SIG-M5 (cell line): ENCODE results near the gene CELF2.

Experiments
- DNase-seq: peaks from one replicate; lab custom pipeline; 2025; lab: John Stamatoyannopoulos, UW

Gene CELF2

GRCh38 chr10:11225935-11226334 is 208.3 kb downstream of the CELF2 start:
- DNase-seq = peak; percentile 87

- DNase-seq = no peak
These were observed 209.4 kb downstream of the CELF2 start for GRCh38 chr10:11227103-11227502.

DNA sequence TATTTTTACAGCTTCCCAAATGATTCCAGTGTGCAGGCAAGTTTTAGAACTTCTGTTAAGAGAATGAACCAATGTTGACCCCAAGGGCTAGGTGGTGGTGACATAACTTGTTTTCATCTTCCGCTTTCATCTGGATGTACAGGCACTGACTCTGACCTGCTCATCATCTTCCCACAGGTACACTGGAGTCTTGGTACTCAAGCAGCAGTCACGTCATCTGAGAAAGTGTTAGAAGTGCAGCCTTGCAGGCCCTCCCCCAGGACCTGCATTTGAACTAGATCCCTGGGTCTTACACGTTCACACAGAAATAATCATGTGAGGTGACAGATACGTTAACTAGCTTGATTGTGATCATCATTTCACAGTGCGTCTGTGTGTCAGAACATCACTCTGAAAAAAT is 212.2 kb downstream of the CELF2 start:
- no peak for DNase-seq

GRCh38 chr10:11230498-11231167 is 213.0 kb downstream of the CELF2 start:
- DNase-seq = no peak

DNA sequence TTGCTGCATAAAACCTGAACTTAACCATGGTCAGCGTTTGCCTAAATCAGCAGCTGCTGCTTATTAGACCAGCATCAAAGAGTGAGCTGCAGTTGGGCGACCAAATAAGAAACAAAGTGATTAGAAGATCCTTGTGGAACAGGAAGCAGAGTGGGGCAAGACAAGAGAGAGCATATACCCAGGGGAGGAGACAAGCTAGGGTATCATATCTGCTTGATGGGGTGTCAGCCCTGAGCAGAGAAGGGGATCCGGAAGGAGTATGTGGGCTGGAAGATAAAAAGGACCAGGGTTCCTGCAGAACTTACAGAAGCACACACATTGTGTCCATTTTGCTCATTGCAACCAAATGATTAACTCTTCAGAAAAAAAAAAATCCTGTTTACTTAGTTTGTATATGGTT is 213.6 kb downstream of the CELF2 start:
- DNase-seq = no peak

GRCh38 chr10:11232222-11232961 is 214.7 kb downstream of the CELF2 start:
- no peak for DNase-seq

DNA sequence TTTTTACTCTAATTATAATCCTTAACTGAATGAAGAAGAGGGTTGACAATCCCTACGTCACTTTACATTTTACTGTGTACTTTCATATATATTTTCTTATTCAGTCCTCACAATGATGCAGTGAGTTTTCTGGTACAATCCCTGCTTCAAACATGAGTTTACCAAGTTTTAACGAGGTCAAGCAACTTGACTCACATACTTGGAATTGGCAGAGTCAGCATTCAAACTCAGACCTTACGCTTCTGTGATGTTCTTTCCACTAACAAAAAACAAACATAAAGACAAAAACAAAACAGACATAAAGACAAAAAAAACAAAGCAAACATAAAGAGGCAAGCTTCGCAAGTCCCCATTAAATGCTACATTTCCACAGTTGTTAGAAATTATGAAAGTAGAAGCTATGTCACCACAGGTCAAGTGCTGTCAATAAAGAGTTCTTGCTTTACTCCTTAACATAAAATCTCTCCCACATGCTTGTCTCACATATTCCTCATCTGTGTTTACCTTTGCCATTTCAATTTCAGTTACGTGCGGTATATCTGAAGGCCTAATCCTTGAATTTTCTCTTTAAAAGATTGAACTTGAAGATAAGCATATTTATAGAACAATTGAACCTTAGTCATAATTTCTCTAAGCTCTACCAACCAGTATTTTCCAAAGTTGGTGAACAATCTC is 217.3 kb downstream of the CELF2 start:
- DNase-seq = no peak

DNA sequence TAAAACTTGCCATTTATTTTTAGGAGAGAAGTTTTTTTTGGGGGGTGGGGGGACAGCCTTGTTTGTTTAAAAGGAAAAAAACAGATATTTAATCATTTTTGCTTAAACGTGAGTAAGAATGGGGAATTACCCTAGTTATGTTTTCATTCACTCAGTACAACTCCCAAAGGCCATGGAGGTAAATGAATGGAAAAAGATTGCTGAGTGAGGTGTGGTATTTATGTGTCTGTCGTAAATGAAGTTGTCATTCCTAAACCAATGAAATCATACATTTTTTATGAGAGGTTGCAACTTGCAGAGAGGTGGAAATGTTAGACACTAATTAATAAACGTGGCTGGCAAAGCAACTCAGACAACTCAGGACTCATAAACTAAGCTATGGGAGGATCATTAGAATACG is 218.1 kb downstream of the CELF2 start:
- no peak for DNase-seq

GRCh38 chr10:11236234-11236633 is 218.6 kb downstream of the CELF2 start:
- DNase-seq = no peak

- DNase-seq = no peak
These were observed 219.9 kb downstream of the CELF2 start for GRCh38 chr10:11237571-11237970.

DNA sequence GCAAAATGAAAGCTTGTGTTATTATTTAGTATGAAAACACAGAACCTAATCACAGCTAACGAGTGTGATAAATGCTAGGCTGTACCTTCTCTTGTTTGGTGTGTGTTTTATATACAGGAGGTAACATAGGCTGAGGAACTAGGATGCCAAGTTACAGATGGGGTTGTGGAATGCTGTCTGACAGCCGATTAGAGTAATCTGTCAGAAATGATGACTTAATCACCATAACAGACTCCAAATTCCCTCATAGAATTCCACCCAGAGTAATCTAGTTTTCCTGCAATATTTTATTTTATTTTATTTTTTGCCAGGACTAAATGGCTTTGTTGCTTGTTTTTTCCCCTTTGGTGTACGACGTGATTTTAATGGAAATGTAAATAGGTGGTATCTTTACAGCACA is 221.2 kb downstream of the CELF2 start:
- no peak for DNase-seq

DNA sequence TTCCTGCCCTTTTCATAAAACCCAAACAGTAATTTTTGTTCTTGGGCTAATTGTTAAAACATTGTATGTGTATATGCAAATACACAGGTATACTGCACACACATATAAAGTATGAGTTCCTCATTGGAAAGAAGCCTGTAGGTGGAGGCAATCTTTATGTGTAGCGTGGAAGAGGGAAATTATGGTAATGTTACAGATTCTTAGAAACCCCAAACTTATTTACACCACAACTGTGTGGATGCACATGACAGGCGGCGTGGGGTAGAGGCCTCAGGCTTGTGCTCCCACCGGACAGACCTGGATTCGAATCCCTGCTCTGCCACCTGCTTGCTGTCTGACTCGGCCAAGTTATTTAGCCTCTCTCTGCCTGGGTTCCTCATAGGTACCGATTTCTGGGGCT is 223.0 kb downstream of the CELF2 start:
- DNase-seq = no peak

GRCh38 chr10:11242443-11243387 is 225.0 kb downstream of the CELF2 start:
- DNase-seq = no peak

- DNase-seq = no peak
These were observed 226.0 kb downstream of the CELF2 start for GRCh38 chr10:11243425-11244222.

DNA sequence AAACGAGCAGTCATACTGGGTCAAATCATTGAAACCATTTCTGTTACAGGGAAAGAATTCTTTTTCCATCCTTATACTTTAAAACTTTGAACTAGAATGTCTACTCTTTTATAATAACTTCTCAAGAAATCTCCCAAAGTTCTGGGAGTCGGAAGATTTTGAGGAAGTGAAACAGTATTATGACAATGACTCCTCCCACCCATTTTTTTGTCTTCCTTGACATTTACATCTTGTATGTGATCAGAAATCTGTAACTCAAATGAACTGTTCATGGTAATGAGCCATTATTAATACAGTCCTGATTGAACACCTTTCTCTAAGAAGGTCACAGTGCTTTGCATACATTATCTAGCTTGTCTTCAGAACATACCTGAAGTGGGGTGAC is 227.4 kb downstream of the CELF2 start:
- DNase-seq = no peak

DNA sequence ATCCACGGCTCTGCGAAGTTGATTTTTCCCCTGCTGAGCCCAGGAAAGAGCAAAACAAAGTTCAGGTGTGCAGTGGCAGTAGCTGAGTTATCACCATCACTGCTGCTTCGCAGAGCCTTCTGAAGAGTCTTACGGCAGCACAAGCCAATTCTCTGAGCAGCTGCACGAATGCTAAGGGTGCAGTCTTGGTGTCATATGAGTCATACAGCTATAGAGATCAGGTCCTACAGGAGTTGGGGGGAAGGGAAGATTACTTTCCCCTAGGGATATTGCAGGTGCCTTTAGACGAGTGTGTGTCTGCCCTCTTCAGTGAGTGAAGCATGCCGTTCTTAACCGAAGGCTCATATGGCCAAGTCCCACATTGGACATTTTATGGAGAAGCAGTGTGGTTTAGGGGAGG is 227.8 kb downstream of the CELF2 start:
- no peak for DNase-seq

DNA sequence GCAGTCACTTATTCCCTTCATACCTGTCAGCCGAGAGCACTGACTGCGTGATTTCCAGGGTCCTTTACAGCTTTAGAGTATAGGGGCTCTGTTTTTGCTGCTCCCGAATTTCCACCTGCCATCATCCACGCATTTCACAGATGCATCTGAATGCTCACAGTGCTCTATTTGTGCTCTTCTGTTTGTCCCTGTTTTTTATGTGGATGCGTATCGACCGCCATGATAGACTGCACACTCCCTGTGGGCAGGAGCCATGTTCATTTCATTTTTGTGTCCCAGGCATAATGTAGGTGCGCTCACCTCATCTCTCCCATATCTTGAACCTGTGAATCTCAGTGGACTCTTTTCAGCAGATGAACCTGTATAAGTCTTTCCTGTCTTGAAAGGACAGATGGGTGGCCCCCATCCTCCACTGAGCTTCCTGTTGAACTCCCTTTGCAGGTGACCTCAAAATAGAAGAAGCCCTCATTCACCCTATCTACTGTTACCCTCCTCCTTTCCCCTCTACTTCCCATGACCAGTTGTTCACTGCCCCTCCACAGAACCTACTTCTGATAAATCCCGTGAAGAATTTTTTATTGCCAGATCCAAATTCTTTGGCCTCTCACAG is 228.4 kb downstream of the CELF2 start:
- DNase-seq = no peak

- DNase-seq = no peak
These were observed 229.2 kb downstream of the CELF2 start for GRCh38 chr10:11246752-11247467.

DNA sequence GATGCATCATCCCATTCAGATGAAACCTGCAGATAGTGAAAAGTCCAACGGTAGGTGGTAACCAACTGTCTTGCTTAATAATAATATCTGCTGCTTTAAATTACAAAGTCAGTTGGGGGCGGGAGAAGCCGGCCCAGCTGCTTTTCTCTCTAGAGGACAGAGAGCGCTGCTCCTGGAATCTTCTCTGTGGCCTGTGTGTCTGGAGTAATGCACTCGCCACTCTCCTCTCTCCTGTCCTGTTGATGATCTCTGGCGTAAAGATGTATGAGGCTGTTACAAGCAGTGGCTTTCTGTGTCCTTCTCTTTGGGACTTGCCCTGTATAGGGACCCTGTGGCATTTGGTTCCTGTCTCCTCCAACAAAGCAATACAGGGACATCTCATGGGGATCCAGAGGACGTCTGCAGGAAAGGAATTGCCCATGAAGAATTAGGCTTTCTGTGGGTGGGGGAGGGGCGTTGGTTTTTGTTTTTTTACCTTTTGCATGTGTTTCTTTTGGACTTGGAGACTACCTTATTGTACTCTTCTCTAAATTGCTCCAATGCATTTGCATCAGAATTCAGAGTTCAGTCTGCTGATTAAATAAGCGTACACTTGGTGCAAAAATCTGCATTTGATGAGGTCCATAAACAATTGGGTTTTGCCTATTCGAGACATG is 231.6 kb downstream of the CELF2 start:
- no peak for DNase-seq

- DNase-seq = no peak
These were observed 232.1 kb downstream of the CELF2 start for GRCh38 chr10:11249808-11250195.
